GM18870 (cell line): ENCODE data around the gene WDR74.

ENCODE experiments used
- ATAC-seq: cut with Tn5 transposase; IDR thresholded peaks from one replicate; pipeline ENCODE4 v1.9.1; 2021; ENCODE audit warnings: moderate library complexity; ENCODE audit not compliant: unreplicated experiment

Gene WDR74

DNA sequence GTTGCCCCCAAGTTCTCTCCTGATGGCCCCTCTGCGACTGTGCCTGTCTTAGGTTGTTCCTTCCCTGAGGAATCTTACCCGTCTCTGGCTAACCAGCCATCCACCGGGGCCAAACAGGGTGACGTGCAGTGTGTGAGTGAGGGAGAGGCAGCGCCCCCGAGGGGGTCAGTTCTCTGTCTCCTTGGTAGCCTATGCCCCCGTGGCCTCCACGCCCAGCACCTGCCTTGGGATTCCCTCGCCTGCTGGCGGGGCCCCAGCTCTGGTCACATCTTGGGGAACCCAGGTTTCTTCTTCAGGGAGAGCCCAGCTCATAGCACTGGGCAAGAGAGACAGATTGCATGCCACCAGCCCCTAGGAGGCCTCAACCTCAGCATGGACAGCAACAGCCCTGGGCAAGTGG is 39.9 kb downstream of the WDR74 start:
- no peak for ATAC-seq

DNA sequence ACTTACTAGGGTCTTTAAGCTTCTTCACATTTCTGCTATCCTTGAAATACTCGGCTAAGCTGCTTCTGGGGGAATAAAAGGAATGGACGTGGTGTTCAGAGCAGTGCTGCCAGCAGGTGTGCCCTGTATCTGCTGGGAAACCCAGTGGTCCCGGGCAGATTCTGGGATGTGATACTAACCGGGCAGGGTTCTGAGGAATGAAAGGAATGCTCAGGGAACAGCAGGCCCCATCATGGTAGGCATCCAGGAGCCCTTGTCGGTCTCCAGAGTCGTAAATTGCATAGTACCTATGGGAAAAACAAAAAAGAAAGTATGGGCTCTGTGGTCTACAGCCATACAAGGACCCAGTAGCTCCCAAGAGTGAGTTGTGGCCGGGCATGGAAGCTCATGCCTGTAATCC is 43.1 kb downstream of the WDR74 start:
- ATAC-seq = no peak

DNA sequence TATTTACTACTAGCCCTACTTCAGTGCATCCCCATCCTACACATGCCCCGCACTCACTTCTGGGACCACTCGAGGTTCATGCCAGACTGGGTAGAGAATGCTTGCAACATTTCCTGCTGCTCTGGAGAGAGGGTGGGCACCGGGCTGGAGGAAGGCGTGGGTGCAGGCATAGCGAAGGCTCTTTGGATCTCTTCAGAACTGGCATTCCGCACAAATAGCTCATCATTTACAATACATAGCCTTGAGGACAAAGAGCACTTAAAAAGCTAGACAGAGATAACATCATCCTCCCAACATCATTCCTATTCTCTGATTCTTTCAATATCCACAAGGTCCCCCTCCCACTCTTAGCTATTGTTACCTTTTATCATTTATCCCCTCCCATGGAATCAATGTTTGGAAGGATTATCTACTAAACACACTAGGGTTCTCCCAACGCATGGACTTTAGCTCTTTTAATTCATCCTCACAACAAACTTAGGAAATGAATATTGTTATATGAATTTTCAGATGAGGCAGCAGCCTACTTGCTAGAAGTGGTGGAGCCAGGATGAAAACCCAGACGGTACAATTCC is 45.1 kb downstream of the WDR74 start:
- no peak for ATAC-seq

DNA sequence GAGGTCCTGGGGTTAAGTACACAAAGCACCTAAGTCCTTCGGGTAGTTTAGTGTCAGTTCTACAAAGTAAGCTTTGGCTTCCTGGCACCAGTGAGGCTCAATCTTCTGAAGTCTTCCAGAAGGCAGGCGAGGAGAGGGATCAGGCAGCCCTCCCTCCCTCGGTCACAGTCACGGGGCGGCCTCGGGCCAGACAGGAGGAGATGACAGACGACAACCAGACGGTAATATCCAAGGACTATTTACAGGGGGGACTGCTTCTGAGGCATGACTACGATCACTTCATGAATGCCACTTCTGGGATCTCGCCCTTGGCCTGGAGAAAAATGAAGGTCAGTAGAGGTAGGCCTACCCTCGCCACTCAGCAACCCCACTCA is 47.2 kb downstream of the WDR74 start:
- ATAC-seq = no peak

DNA sequence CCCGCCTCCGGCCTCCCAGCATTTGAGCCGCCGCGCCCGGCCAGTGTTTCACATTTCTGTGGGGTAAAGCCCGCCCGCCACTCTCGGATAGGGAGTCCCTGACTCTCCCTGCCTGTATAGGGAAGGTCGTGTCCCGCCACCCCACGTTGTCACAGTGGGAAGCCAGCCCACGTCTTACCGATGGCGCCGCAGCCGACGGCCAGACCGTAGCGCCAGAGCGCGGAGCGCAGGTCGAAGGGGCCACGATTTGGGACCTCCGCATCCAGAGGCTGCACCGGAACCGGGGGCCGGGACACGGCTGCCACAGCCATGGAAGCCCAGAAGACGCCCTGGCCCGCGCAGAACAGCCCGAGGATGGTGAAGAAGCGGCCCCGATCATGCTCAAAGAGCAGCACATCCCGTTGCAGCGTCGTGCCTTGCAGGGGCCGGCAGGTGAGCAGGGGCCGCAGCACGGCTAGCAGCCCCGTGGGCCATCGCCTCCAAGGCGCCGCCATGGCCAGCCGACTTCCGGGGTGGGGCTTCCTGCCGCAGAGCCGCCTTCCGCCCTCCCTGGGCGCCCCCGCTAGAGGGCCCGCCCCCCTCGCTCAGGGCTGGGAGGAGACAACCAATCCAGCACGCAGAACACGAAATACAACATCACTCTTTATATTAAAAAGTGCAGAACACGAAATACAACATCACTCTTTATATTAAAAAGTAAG is 47.7 kb downstream of the WDR74 start, which contains the start of gene TMEM223:
Gene TMEM223, minus strand, starts transcription at position 506 of the 701 bp plus-strand sequence. Its CDS starts 12 bp downstream, at position 494.
- peak; percentile 35 for ATAC-seq

DNA sequence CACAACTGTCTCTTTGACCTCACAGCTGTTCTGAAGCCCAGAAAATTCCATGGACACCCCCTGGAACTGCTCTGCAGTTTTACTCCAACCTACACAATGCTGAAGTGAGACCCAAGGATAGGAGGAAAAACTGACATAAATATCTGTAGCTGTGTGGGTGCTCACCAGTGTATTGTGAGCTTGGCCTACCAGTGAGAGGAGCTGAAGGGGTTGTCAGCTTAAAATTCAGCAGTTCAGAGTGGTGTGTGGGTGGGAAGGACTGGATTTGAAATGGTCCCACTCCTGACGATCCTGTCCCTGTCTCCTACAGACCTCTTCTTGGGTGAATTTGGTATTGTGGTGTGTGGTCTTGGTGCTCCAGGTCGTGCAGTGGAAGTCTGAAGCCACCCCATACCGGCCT is 49.8 kb downstream of the WDR74 start:
- ATAC-seq = no peak

DNA sequence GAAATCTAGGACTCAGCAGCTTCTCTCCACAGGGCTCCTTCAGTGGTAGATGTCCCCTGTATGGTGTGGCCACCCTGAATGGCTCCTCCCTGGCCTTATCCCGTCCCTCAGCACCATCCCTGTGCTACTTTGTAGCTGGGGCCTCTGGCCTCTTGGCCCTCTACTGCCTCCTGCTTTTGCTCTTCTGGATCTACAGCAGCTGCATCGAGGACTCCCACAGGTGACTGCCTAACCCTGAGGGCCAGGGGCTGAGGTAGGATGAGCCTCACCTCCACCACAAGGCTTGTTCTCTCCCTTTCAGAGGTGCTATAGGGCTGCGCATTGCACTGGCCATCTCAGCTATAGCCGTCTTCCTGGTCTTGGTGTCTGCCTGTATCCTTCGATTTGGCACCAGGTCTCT is 50.4 kb downstream of the WDR74 start:
- no peak for ATAC-seq

DNA sequence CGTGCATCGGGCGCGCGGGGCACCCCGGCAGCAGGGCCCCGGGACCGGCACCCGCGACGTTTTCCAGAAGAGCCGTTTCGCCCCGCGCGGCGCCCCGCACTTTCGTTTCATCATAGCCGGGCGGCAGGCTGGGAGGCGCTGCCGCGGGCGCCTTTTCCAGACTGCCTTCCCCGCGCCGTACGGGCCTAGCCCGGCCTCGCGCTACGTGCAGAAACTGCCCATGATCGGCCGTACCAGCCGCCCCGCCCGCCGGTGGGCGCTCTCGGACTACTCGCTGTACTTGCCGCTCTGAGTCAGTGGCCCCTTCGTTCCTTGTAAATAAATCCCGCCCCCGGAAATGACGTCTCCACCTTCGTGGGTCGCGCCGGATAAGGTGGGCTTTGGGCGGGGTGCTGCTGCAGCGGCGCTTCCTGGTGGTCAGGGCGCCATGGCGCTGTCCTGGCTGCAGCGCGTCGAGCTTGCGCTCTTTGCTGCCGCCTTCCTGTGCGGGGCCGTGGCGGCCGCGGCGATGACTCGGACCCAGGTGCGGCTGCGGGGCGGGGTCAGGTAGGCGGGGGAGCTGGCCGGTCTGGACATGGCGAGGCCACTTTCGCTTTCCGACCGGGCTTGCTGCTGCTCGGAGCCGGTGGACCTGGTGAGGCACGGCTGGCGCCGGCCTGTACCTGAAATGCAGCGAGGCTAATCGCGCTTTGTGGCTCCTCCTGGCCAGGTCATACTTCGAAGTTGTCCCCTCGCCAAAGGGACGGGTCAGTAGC is 52.2 kb downstream of the WDR74 start, which contains the start of gene TMEM179B:
Gene TMEM179B, plus strand, starts transcription at position 398 of the 755 bp plus-strand sequence. Its CDS starts 30 bp downstream, at position 428.
- peak; percentile 51 for ATAC-seq

DNA sequence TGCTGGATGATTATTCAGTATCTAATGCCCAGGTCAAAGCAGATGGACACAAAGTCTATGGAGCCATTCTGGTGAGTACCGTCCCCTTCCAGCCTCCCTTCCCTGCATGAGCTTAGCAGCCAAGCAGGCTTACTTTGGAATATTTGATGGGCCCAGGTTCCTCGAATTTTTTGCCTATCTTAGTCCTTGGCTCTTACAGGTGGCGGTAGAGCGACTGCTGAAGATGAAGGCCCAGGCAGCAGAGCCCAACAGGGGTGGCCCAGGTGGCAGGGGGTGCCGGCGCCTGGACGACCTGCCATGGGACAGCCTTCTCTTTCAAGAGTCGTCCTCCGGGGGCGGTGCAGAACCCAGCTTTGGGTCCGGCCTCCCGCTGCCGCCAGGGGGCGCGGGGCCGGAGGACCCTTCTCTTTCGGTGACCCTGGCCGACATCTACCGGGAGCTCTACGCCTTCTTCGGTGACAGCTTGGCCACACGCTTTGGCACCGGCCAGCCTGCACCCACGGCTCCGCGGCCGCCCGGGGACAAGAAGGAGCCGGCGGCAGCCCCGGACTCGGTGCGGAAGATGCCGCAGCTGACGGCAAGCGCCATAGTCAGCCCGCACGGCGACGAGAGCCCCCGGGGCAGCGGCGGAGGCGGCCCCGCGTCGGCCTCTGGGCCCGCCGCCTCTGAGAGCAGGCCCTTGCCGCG is 52.9 kb downstream of the WDR74 start:
- peak; percentile 37 for ATAC-seq
